Activated CD8-positive, alpha-beta T cell treated with anti-CD3 and anti-CD28 coated beads, Interleukin-2, amount 10 ng/mL, durations not matched to agents 7 days and 5 days (primary cell): ENCODE results near the gene SLC16A4. TPM values are rescaled to one million over a fixed set of nuclear protein-coding genes. Genes with fewer than 3 reads are reported as not detected.

ENCODE experiments used
- ATAC-seq: fragments of 150-1000 bp; cut with Tn5 transposase; one replicate; pipeline ENCODE4 v1.10.0; 2021; ENCODE audit warnings: moderate library complexity
- CTCF ChIA-PET: fragments of 350-600 bp; sonication (Branson Sonifier 250); formaldehyde crosslinking; loops from one replicate; lab custom pipeline; 2021; ENCODE audit warnings: antibody characterized with exemption; lab: Charles Lee
- POLR2A ChIA-PET: fragments of 350-600 bp; sonication (Branson Sonifier 250); formaldehyde crosslinking; loops from one replicate; lab custom pipeline; 2021; ENCODE audit warnings: antibody characterized with exemption; lab: Charles Lee
- DNase-seq: peaks from one replicate; pipeline ENCODE4 v3.0.0-alpha.2; 2020
- H3K27ac Mint-ChIP-seq: one replicate; pipeline ENCODE4 v1.8.0; 2021; ENCODE audit warnings: mild to moderate bottlenecking, mixed read lengths
- H3K27me3 Mint-ChIP-seq: one replicate; pipeline ENCODE4 v1.8.0; 2021; ENCODE audit warnings: low read depth, mixed read lengths
- H3K36me3 Mint-ChIP-seq: one replicate; pipeline ENCODE4 v1.8.0; 2021; ENCODE audit warnings: low read depth, mixed read lengths
- H3K4me1 Mint-ChIP-seq: one replicate; pipeline ENCODE4 v1.8.0; 2021; ENCODE audit warnings: low read depth, mixed read lengths
- H3K4me3 Mint-ChIP-seq: one replicate; pipeline ENCODE4 v1.8.0; 2021; ENCODE audit warnings: mild to moderate bottlenecking, mixed read lengths
- H3K9me3 Mint-ChIP-seq: one replicate; pipeline ENCODE4 v1.8.0; 2022; ENCODE audit warnings: mixed read lengths; ENCODE audit not compliant: insufficient read depth
- total RNA-seq, 2 experiments: library from RNA; stranded (reverse); gene quantifications; one replicate each; pipeline ENCODE4 v1.2.3, GENCODE V29; 2021

SLC16A4 gene
- total RNA-seq, 2 experiments from 2014 or later: 0.23 to 0.26 TPM

DNA sequence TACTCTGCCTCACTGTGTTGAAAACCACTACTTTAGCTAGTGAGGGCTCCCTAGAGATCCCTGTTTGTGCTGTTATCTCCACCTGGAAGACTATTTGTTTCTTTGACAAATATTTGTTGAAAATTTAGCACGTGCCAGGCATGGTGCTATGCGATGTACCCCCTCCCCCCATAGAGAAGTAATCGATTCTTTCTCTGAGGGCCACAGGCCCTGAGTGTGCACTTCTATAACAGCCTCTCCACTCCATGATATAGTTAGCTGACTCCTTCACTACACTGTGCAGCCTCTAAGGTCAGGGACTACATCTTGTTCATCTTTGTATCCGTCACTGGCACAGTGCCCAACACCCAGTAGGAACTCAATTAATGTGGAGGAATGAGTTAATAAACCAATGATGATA lies 69.0 kb downstream of the SLC16A4 start:
- H3K4me3 Mint-ChIP-seq: no peak overlapping the region
- no peak for DNase-seq
- ChIA-PET CTCF (no interaction called here), POLR2A (no interaction called here)
- peaks cover 3% of the 10 kb centered on the region for H3K27me3 Mint-ChIP-seq
- H3K9me3 Mint-ChIP-seq: no peaks in the 10 kb centered on the region
- no peak for ATAC-seq
- no peaks in the 10 kb centered on the region for H3K36me3 Mint-ChIP-seq
- H3K27ac Mint-ChIP-seq: no peak overlapping the region
- no peaks in the 10 kb centered on the region for H3K4me1 Mint-ChIP-seq

DNA sequence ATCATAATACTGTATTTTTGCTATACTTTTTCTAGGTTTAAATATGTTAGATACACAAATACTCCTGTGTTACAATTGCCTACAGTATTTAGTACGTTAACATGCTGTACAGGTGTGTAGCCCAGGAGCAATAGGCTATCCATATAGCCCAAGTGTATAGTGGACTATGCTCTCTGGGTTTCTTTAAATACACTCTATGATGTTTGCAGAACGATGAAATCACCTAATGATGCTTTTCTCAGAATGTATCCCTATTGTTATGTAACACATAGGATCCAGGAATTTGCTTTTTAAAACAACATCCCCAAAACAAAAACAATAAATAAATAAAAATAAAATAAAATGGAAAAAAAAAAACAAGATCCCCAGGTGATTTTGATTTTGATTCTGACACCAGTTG lies 69.8 kb downstream of the SLC16A4 start:
- ChIA-PET CTCF (interaction anchor here (1.3 kb wide), 1 partner anchor 118 kb away, joined by 3 read pairs; no protein-coding TSS in a partner anchor), POLR2A (no interaction called here)
- DNase-seq (no peak), ATAC-seq (no peak)
- H3K27me3 Mint-ChIP-seq: peaks cover 3% of the 10 kb centered on the region
- no peak overlapping the region for H3K4me3 Mint-ChIP-seq
- H3K27ac Mint-ChIP-seq: no peak overlapping the region
- no peaks in the 10 kb centered on the region for H3K36me3 Mint-ChIP-seq
- H3K4me1 Mint-ChIP-seq: no peaks in the 10 kb centered on the region
- H3K9me3 Mint-ChIP-seq: no peaks in the 10 kb centered on the region

DNA sequence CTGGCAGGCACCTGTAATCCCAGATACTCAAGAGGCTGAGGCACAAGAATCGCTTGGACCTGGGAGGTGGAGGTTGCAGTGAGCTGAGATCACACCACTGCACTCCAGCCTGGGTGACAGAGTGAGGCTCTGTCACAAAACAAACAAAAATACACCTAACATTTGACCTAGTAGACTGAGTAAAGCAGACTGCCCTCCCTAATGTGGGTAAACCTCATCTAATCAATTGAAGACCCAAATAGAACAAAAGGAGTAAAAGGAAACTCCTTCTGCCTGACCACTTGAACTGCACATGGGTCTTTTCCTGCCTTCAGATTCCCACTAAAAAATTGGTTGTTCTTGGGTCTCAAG lies 70.7 kb downstream of the SLC16A4 start:
- no peaks in the 10 kb centered on the region for H3K9me3 Mint-ChIP-seq
- no peaks in the 10 kb centered on the region for H3K4me1 Mint-ChIP-seq
- H3K27me3 Mint-ChIP-seq: peaks cover 3% of the 10 kb centered on the region
- no peaks in the 10 kb centered on the region for H3K36me3 Mint-ChIP-seq
- DNase-seq: no peak
- POLR2A ChIA-PET: no interaction called here
- no peak for ATAC-seq
- no peak overlapping the region for H3K27ac Mint-ChIP-seq
- no peak overlapping the region for H3K4me3 Mint-ChIP-seq
- CTCF ChIA-PET: interaction anchor here (1.3 kb wide), 1 partner anchor 117 kb away, joined by 3 read pairs; no protein-coding TSS in a partner anchor

DNA sequence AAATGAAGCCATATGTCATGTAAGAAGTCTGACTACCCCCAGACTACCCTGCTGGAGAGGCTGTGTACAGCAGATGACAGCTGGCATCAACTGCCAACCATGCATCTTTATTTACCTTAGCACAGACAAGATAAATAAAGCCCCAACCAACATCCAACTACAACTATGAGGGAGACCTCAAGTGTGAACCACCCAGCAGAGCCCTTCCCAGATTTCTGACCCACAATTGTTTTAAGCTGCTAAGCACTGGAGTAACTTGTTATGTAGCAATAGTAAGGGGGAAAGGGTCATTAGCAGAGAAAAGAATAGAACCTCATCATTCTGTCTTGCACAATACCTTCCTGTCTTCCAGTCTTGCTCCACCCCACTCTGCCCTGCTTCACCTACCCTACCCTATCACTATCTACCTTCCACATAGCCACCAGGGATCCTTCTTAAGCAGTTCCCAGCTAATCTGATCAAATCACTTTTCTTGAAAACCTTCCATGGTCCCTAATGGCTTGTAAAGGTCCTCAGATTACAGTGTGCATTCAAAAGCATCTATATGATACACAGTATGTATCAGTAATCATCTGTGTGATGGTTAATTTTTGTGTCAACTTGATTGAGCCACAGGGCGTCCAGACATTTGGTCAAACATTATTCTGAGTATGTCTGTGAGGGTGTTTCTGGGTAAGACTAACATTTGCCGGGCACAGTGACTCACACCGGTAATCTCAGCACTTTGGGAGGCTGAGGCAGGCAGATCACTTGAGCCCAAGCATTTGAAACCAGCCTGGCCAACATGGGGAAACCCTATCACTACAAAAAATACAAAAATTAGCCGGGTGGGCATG lies 71.3 kb downstream of the SLC16A4 start:
- H3K4me3 Mint-ChIP-seq: no peak overlapping the region
- no peak for DNase-seq
- peaks cover 1% of the 10 kb centered on the region for H3K27me3 Mint-ChIP-seq
- no peaks in the 10 kb centered on the region for H3K9me3 Mint-ChIP-seq
- CTCF ChIA-PET: interaction anchor here (0.8 to 17.0 kb wide), 4 partner anchors 10 to 122 kb away, joined by 3 to 460 read pairs (median 8); partner anchors contain the start of gene KCNC4
- H3K36me3 Mint-ChIP-seq: no peaks in the 10 kb centered on the region
- H3K27ac Mint-ChIP-seq: no peak overlapping the region
- H3K4me1 Mint-ChIP-seq: no peaks in the 10 kb centered on the region
- ATAC-seq: no peak
- POLR2A ChIA-PET: no interaction called here

DNA sequence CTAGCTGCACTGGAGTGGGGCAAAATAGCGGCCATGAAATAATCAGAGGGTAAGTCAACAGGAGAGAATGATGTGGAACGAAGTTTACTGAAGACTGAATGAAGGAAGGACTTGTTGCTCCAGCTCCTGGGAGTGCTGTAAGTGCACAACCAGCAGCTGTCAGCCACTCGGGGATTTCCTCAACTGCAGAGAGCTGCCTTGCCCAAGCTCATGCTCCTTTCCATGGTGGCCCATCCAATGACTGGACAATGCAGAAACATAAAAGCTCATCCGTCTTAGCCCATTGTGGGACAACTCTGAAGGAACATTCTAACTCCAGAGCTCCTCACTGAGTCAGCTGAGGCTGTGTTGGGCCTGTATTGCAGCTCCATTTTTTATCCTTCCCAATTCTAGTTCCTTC lies 72.8 kb downstream of the SLC16A4 start:
- Mint-ChIP-seq H3K27ac (no peak overlapping the region), H3K4me3 (no peak overlapping the region), H3K27me3 (no peaks in the 10 kb centered on the region), H3K4me1 (no peaks in the 10 kb centered on the region), H3K36me3 (no peaks in the 10 kb centered on the region), H3K9me3 (no peaks in the 10 kb centered on the region)
- ChIA-PET CTCF (interaction anchor here (0.8 to 17.0 kb wide), 6 partner anchors 8 to 177 kb away, joined by 3 to 460 read pairs (median 8); partner anchors contain the start of gene KCNC4), POLR2A (interaction anchor here (2.0 kb wide), 1 partner anchor 21 kb away, joined by 7 read pairs; the partner anchor contains the start of gene RBM15)
- ATAC-seq (no peak), DNase-seq (no peak)

DNA sequence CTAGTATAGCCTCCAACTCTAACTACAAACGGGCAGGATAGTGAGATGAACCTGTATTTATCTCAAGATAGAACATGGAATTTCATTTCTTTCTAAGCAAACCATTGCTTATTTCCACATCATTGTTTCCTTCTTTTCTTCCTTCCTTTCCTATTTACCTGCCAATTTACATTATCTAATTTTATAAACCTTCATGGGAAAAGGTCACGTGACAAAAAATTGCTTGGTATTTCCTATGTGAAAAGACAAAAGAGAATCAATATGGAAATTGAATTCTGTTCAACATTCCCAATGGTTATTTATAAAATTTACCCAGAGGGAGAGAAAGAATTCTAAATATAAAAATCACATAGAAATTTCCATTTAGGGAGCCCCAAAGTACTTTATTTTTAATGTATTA lies 74.1 kb downstream of the SLC16A4 start:
- no peak overlapping the region for H3K27ac Mint-ChIP-seq
- no peaks in the 10 kb centered on the region for H3K4me1 Mint-ChIP-seq
- no peak overlapping the region for H3K4me3 Mint-ChIP-seq
- H3K36me3 Mint-ChIP-seq: no peaks in the 10 kb centered on the region
- H3K9me3 Mint-ChIP-seq: no peaks in the 10 kb centered on the region
- ChIA-PET CTCF (interaction anchor here (1.0 to 17.0 kb wide), 3 partner anchors 20 to 143 kb away, joined by 3 to 460 read pairs (median 15); partner anchors contain the start of gene KCNC4), POLR2A (interaction anchor here (2.0 kb wide), 1 partner anchor 22 kb away, joined by 7 read pairs; the partner anchor contains the start of gene RBM15)
- no peaks in the 10 kb centered on the region for H3K27me3 Mint-ChIP-seq
- no peak for ATAC-seq
- DNase-seq: no peak

Other genes with a start within 250 kb of the SLC16A4 start
- not detected for gene SLC6A17, start 240.5 kb downstream of the SLC16A4 start, total RNA-seq
- gene KCNC4, start 180.7 kb downstream of the SLC16A4 start, total RNA-seq: 1 to 10 TPM; 7.5 to 8.3 TPM
- gene RBM15, start 51.6 kb downstream of the SLC16A4 start, total RNA-seq: 10 to 100 TPM; 72.0 to 75.5 TPM
- gene LAMTOR5, start 16.7 kb upstream of the SLC16A4 start, total RNA-seq: 100 to 1,000 TPM; 123 TPM
- not detected for gene PROK1, start 60.1 kb upstream of the SLC16A4 start, total RNA-seq
- gene KCNA10, start 128.1 kb upstream of the SLC16A4 start, total RNA-seq: not detected
- gene KCNA2, start 215.3 kb upstream of the SLC16A4 start, total RNA-seq: 1 to 10 TPM; 1.4 to 2.2 TPM